OCI-LY7 (cell line): ENCODE results near the gene FREY1. TPM values are rescaled to one million over a fixed set of nuclear protein-coding genes. Genes with fewer than 3 reads are reported as not detected.

Source experiments
- BruUV-seq: library from RNA; stranded (reverse); fragments of 400-500 nt; replicated peaks from 2 replicates; lab custom pipeline; 2021; lab: Mats Ljungman, UMichigan
- CTCF ChIA-PET: fragments of 300-600 bp; sonication (Branson Sonifier 250); formaldehyde crosslinking; loops from one replicate; lab custom pipeline; 2022; ENCODE audit warnings: antibody characterized with exemption; ENCODE audit not compliant: unreplicated experiment; lab: Charles Lee
- POLR2A ChIA-PET: fragments of 300-600 bp; sonication (Branson Sonifier 250); formaldehyde crosslinking; loops from one replicate; lab custom pipeline; 2022; ENCODE audit warnings: antibody characterized with exemption; lab: Charles Lee
- DNase-seq: peaks from one replicate; pipeline ENCODE4 v3.0.0-alpha.2; 2015; ENCODE audit warnings: low spot score
- H2AFZ ChIP-seq: fragments of 200-600 bp; sonication (generic), shearing (Covaris generic); 2 replicates; pipeline ENCODE4 v1.6.1; 2014; ENCODE audit warnings: mild to moderate bottlenecking, antibody characterized with exemption, low read length, moderate library complexity
- H3K27ac ChIP-seq: fragments of 200-600 bp; sonication (generic); 2 replicates; pipeline ENCODE4 v1.5.1; 2014; ENCODE audit warnings: mixed run types, low read depth, mild to moderate bottlenecking, moderate library complexity, low read length, inconsistent platforms; ENCODE audit not compliant: poor library complexity, severe bottlenecking
- H3K36me3 ChIP-seq: fragments of 200-600 bp; sonication (generic); 2 replicates; pipeline ENCODE4 v1.6.1; 2014; ENCODE audit warnings: mild to moderate bottlenecking, antibody characterized with exemption, low read length, moderate library complexity, mixed read lengths; ENCODE audit not compliant: insufficient read depth
- H3K4me1 ChIP-seq: fragments of 200-600 bp; sonication (generic); 2 replicates; pipeline ENCODE4 v1.5.1; 2014; ENCODE audit warnings: mild to moderate bottlenecking, low read length; ENCODE audit not compliant: insufficient read depth, poor library complexity, severe bottlenecking
- H3K4me2 ChIP-seq: fragments of 200-600 bp; sonication (generic); 2 replicates; pipeline ENCODE4 v1.6.1; 2014; ENCODE audit warnings: mild to moderate bottlenecking, low read length
- H3K4me3 ChIP-seq: fragments of 200-600 bp; sonication (generic); 2 replicates; pipeline ENCODE4 v1.5.1; 2014; ENCODE audit warnings: mild to moderate bottlenecking, low read depth, low read length; ENCODE audit not compliant: poor library complexity, severe bottlenecking
- H3K79me2 ChIP-seq: fragments of 200-600 bp; sonication (generic); 2 replicates; pipeline ENCODE4 v1.6.1; 2016; ENCODE audit warnings: low read depth, mild to moderate bottlenecking, low read length, moderate library complexity, mixed read lengths; ENCODE audit not compliant: insufficient read depth
- H3K9me2 ChIP-seq: fragments of 200-600 bp; sonication (generic); 2 replicates; pipeline ENCODE4 v1.6.1; 2016; ENCODE audit warnings: mild to moderate bottlenecking, low read length, mixed read lengths; ENCODE audit not compliant: insufficient read depth
- H3K9me3 ChIP-seq: fragments of 200-600 bp; sonication (generic); 2 replicates; pipeline ENCODE4 v1.6.1; 2014; ENCODE audit warnings: mild to moderate bottlenecking, mixed run types, low read length, mixed read lengths
- H4K20me1 ChIP-seq: fragments of 200-600 bp; sonication (generic); 2 replicates; pipeline ENCODE4 v1.6.1; 2014; ENCODE audit warnings: mild to moderate bottlenecking, antibody characterized with exemption, low read length, moderate library complexity, mixed read lengths; ENCODE audit not compliant: insufficient read depth
- EZH2phosphoT487 ChIP-seq: fragments of 200-600 bp; sonication (generic); IDR thresholded peaks from 2 replicates; pipeline ENCODE4 v1.6.1; 2018; ENCODE audit warnings: low read depth, borderline replicate concordance, mild to moderate bottlenecking, mixed run types, antibody characterized with exemption, low read length, moderate library complexity, mixed read lengths
- intact Hi-C: fragments of 100-400 bp; cut with micrococcal nuclease; formaldehyde crosslinking; loops from one replicate; pipeline ENCODE4 v1.10.0; 2022; ENCODE audit not compliant: unreplicated experiment
- total RNA-seq, 2 experiments: library from RNA; depleted of rRNA in 1 of 2; stranded (reverse); fragments of >200 nt in 1 of 2; shearing (Covaris generic) in 1 of 2; gene quantifications; 2 replicates each; pipeline ENCODE4 v1.2.3, GENCODE V29; 2014 to 2022
- TF ChIP-seq, protein P1 (sequence below): fragments of 200-600 bp; sonication (generic); conservative IDR thresholded peaks from 2 replicates; pipeline ENCODE4 v1.5.1; 2014; ENCODE audit warnings: mild to moderate bottlenecking, antibody characterized with exemption, low read length, moderate library complexity, mixed read lengths

The FREY1 gene
- total RNA-seq, 2 experiments from 2014 or later, result 3.3 to 3.7 TPM

DNA sequence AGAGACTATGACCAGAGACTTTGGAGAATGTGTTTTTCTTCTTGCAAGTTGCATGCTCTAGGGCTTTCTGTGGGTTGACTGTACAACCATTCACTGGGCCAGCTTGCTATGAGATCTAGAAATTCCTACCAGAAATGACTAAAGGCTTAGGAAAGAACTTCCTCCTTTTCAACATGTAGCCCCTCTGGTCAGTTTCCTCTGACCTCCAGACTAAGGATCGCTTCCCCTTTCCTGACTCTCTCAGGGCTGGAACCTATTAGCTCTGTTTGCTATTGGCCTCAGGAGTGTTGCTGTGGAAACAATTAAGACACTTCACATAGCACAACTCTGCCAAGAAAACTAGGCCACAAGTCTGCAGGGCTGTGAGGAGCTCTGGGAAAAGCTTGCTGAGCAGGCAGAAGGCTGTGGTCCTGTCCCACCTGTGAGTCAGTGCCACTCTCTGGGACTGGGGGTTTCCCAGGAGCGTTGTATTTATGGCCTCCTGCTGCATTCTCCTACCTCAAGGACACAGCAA lies 49.1 kb downstream of the FREY1 start:
- no peak overlapping the region for H3K4me3 ChIP-seq
- no peak overlapping the region for H2AFZ ChIP-seq
- ChIA-PET CTCF (no interaction called here), POLR2A (interaction anchor here (0.6 to 1.1 kb wide), 2 partner anchors 16 to 23 kb away, joined by 3 read pairs; no protein-coding TSS in a partner anchor)
- H3K36me3 ChIP-seq, result peaks cover 67% of the 10 kb centered on the region
- TF ChIP-seq EZH2phosphoT487, result no peak
- TF ChIP-seq, protein P1, sequence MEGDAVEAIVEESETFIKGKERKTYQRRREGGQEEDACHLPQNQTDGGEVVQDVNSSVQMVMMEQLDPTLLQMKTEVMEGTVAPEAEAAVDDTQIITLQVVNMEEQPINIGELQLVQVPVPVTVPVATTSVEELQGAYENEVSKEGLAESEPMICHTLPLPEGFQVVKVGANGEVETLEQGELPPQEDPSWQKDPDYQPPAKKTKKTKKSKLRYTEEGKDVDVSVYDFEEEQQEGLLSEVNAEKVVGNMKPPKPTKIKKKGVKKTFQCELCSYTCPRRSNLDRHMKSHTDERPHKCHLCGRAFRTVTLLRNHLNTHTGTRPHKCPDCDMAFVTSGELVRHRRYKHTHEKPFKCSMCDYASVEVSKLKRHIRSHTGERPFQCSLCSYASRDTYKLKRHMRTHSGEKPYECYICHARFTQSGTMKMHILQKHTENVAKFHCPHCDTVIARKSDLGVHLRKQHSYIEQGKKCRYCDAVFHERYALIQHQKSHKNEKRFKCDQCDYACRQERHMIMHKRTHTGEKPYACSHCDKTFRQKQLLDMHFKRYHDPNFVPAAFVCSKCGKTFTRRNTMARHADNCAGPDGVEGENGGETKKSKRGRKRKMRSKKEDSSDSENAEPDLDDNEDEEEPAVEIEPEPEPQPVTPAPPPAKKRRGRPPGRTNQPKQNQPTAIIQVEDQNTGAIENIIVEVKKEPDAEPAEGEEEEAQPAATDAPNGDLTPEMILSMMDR, result no peak
- H3K9me2 ChIP-seq, result no peaks in the 10 kb centered on the region
- no peak for DNase-seq
- H4K20me1 ChIP-seq, result peaks cover 11% of the 10 kb centered on the region; the same call in 1 of the 2 replicates
- H3K4me1 ChIP-seq, result peaks cover 9% of the 10 kb centered on the region
- H3K9me3 ChIP-seq, result no peaks in the 10 kb centered on the region
- intact Hi-C loops, result no loop called here
- BruUV-seq, result no TSS peak
- H3K79me2 ChIP-seq, result peaks cover 22% of the 10 kb centered on the region; the same call in 1 of the 2 replicates
- H3K4me2 ChIP-seq, result no peak overlapping the region
- H3K27ac ChIP-seq, result no peak overlapping the region

Other genes starting within 250 kb of the FREY1 start
- gene CHST1, start 241.6 kb downstream of the FREY1 start, total RNA-seq (2014; rRNA removed; shearing (Covaris generic)), result not detected in 2 replicates
- not detected in 2 replicates for gene CHST1, start 241.6 kb downstream of the FREY1 start, total RNA-seq (2022)
- gene SLC35C1, start 102.1 kb downstream of the FREY1 start, total RNA-seq (2014; rRNA removed; shearing (Covaris generic)), result 2.1 and 3.3 TPM in 2 replicates
- gene SLC35C1, start 102.1 kb downstream of the FREY1 start, total RNA-seq (2022), result 7.9 and 9.2 TPM in 2 replicates
- 19.2 and 24.5 TPM in 2 replicates for gene CRY2, start 59.8 kb downstream of the FREY1 start, total RNA-seq (2014; rRNA removed; shearing (Covaris generic))
- 24.6 and 27.2 TPM in 2 replicates for gene CRY2, start 59.8 kb downstream of the FREY1 start, total RNA-seq (2022)
- 2.2 and 2.9 TPM in 2 replicates for gene MAPK8IP1, start 21.6 kb downstream of the FREY1 start, total RNA-seq (2014; rRNA removed; shearing (Covaris generic))
- gene MAPK8IP1, start 21.6 kb downstream of the FREY1 start, total RNA-seq (2022), result 1.5 and 2.2 TPM in 2 replicates
- 41.0 TPM in 2 replicates for gene PEX16, start 10.6 kb upstream of the FREY1 start, total RNA-seq (2014; rRNA removed; shearing (Covaris generic))
- gene PEX16, start 10.6 kb upstream of the FREY1 start, total RNA-seq (2022), result 42.1 and 43.9 TPM in 2 replicates
- 0.08 and 0.60 TPM in 2 replicates for gene LARGE2, start 15.4 kb upstream of the FREY1 start, total RNA-seq (2014; rRNA removed; shearing (Covaris generic))
- gene LARGE2, start 15.4 kb upstream of the FREY1 start, total RNA-seq (2022), result 1.00 and 1.3 TPM in 2 replicates
- gene PHF21A, start 214.2 kb upstream of the FREY1 start, total RNA-seq (2014; rRNA removed; shearing (Covaris generic)), result 22.3 and 23.1 TPM in 2 replicates
- 56.1 and 61.3 TPM in 2 replicates for gene PHF21A, start 214.2 kb upstream of the FREY1 start, total RNA-seq (2022)